Activated effector memory CD4-positive, alpha-beta T cell treated with Interleukin-2 at 50 U/mL for 16 hours (primary cell): Measurements from ENCODE around the gene CLCN4.

Source experiments
- DNase-seq: peaks from one replicate; pipeline ENCODE4 v3.0.0-alpha.2; 2020

Gene CLCN4

DNA sequence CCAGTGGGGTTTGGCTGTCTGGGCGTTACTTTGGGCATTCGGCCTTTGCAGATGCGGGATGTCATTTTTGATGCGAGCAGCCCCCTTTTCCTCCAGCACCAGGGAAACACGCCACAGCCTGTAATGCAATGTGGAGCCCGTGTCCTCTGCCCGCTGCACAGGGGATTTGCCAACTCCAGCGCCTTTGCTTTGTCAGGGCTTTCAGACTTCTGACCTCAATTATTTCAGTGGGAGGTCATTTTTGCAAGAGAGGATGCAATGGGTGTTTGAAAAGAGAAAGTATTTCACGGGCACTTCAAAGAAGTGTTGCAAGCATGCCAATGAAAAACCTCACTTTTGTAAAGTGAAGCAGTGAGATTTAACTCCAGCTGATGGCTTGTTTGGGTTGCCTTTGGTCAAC is 11.5 kb downstream of the CLCN4 start:
- DNase-seq = no peak

DNA sequence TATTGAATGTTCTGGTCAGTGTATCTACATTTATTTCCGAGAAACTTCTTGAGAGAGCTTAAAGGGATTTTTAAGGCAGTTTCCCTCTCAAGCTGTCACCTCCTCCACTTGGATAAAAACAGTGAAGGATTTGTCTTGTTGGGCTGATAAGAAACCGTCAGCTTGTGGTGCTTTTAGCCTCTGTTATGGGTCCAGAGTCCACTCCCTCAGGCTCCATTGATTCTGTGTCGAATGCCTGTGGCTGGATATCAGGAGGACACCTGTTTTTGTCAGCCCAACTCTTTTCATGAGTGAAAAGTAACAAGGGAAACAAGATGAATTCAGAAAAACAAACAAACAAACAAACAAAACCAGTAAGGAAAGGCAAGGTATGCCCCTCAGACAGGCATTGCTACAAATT is 12.4 kb downstream of the CLCN4 start:
- DNase-seq = no peak

DNA sequence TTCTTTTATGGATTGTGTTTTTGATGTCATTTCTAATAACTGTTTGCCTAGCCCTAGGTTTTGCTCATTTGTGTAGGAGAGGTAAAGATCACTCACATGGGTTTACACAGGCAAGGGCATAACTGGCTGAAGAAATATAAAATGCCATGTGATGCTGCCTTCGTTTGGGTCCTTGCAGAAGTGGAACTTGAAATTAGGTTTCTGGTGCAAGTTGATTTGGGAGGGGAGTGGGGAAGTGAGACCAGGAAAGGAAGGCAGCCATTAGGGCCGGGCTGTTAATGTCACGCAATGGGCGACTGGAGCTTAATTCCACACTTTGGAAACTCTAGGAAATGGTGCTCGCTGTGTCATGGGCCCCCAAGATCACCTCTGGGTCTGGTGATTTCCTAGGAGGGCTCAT is 14.5 kb downstream of the CLCN4 start:
- DNase-seq = no peak

DNA sequence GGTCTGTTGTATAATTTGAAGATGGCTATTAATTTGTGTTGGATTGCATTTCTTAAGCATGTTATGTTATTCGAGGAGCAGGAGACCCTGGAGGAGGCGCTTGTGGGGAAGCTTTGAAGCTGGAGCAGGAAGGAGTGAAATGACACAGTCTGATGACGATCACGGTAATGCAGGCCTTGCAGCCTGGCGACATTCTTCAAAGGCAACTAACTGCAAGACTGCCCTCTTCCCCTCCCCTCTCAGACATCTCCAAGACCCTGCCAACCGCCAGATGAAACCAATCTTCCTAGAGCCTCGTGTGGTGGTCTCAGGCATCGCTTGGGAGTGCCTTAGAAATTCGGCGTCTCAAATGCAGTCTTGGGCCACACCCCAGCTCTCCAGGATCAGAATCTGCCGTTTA is 16.1 kb downstream of the CLCN4 start:
- DNase-seq = no peak

DNA sequence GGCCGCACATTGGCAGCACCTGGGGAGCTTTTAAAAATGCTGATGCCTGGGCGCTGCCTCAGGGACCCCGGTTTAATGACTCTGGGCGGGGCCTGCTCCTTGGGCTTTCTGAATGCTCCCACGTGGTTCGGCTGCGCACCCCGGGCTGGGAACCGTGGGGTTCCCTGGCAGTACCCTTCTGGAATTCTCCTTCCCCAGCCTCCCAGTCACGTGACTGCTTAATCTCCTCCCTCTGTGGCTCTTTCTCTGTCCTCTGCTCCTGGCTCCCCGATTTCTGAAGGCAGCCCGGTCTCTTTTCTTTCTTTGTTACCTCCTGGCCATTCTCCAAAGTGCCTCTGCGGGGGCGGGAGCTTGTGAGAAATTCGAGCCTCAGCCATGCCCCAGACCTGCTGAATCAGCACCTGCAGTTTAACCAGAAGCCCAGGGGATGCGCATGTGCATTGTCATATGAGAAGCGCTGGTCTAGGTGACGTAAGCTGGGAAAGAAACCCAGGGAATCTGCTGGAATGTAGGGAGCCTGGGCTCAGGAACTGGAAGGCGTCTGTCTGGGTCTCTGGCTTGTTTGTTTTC is 16.6 kb downstream of the CLCN4 start:
- no peak for DNase-seq

DNA sequence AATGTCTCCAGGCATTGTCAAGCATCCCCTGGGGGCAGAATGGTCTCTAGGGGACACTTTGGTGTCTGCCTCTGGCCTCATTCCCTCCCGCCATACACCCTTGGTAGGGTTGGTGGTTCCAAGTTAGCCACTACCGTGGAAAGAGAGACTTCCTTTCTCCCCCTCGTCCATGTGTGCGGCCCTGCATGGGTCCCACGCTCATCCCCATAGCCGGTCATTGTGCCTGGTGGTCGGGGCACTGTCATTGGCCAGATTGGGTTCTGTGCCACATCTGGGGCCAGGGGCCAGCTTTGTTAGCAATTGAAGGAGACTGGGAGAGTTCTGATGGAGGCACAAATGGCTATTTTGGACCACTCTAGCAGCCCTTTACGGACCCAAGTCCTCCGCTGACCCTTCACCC is 17.3 kb downstream of the CLCN4 start:
- no peak for DNase-seq

DNA sequence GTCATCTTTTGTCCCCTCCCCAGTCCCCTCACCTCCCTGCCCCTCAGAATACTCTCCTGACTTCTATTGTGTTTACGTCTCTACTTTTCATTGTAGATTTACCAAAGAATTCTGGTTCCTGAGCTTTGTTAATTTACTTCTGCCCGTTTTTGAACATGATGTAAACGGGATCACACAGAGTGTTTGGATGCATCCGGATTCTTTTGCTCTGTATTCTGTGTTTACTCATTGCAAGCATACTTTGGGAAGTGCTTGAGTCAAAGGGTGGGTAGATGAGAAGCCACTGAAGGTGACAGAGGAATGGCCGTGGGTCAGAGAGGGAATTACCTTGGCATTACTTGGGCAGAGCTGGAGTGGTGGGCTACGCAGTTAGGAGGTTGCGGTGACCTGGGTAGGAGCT is 18.0 kb downstream of the CLCN4 start:
- DNase-seq = no peak

DNA sequence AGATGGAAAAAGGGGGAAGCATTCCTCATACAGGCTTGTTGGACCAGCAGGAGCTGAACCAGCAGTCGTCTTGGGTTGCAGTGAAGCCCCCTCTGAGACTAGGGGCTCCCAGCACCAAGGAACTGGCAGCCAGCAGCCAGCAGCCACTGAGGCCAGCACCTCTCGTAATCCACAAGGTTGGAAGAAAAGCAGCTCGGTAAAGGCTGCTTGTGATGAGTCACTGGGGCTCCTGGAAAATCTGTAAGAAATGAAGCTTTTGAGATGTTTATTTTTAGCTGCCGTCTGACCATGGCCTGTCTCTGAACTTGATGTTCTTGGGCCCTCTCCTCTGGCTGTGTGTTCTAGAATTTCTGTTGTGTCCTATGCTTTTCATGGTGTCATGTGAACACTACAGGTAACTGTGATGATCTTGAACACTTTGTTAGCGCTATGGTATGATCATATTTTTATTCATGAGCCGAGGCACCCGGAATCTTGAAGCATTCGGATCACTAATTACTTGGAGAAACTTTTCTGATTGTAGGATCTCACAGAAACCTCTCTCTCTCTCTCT is 18.6 kb downstream of the CLCN4 start:
- DNase-seq = no peak

DNA sequence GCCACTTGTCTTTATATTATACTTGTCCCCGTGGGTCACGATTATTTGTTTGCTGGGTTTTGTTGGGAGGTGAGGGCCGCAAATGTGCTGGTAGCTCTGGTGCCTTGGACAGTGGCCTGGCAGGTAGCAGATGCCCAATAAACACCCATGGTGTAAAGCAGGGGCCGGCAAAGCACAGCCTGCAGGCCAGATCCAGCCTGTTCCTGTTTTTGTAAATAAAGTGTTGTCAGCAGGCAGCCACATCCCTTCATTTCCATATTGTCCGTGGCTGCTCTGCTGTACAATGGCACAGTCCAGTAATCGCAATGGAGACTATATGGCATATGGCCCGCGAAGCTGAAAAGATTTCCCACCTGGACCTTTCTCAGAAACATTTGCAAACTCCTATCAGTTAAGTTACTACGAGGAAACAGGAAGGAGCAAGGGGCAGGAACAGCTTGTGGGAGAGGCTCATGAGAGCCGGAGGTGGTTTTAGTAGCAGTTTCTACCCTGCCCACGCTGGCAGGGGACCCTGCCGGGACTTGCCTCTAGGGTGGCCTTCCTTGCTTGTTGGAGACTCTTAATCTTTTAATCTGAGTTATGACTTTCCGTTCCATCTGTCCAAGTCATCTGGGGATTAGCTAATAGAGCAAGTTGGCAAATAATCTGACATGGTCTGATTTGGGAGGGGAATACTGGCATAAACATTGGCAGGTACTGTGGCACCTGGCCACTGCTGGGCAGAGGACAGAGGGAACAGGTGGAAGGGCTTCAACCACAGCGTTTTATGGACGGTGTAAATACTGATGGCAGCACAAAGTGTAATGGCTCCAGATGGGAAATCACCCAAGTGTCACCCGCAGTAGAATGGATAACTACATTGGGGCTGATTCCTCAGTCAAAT is 19.6 kb downstream of the CLCN4 start:
- no peak for DNase-seq

DNA sequence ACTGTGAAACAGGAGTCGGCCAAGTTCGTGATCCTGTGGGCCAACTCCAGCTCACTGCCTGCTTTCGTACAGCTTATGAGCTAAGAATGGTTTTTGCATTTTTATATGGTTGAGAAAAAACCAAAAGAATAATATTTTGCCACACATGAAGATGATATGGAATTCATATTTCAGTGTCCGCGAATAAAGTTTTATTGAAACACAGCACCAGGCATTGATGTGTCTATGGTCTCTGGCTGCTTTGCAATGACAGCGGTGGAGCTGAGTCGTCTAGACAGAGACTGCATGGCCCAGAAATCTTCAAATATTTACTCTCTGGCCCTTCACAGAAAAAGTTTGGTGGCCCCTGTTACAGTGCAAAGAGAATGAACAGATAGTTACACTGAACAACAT is 20.2 kb downstream of the CLCN4 start:
- DNase-seq = no peak

DNA sequence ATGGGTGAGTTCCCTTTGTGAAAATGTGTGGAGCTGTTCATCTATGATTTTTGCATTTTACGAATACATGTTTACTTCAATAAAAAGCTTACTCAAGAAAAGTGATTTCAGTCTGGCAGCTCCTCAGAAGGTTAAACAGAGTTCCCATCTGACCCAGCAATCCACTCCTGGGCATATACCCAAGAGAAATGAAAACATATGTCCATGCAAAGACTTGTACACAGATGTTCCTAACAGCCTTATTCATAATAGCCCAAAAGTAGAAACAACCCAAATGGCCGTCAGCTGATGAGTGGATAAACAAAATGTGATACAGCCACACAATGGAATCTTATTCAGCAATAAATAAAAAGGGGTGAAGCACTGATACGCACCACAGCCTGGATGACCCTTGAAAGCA is 20.8 kb downstream of the CLCN4 start:
- no peak for DNase-seq

DNA sequence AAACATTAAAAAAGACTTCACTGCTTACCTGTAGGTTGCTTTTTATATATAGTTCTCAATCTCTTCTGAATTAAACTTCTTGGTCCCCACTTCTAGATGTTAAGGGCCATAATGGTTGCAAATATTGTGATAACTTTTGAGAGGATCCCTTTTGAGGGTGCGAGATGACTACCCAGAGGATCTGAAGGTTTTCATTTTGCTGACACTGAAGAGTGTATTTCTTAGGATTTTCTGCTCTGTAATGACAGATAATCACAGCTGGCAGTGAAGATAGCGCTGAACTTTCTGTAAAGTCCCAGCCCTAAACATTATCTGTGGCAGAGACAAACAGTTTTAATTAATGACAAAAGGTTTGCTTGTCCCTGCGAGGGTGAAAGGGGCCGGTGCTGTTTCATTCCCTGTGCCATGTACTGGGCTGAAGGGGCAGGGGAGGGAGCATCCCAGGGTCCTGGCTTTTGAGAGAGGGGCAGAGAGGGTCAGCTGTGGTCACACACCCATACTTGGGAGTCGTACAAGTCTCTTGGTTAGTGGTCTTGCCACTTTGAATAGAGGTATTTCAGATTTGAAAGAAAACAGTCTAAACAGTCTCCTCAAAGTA is 22.2 kb downstream of the CLCN4 start:
- DNase-seq = no peak

DNA sequence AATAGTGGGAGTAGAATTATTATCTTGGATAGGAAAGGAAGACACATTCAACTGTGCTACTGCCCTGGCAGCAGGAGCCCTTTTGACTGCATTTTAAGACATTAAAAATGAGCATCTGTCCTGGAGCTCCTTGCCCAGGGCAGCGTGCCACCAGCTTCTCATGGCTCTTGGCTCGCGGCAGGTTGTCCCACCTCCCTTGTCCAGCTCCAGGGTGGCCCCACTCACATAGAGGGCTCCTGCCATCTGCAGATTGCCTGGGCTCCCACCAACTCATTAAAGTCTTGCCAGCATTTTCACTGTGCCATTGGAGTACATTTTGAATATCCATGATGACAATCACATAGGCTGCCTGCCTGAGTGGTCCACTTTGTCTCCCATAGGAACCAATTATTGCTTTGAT is 27.0 kb downstream of the CLCN4 start:
- DNase-seq = no peak

DNA sequence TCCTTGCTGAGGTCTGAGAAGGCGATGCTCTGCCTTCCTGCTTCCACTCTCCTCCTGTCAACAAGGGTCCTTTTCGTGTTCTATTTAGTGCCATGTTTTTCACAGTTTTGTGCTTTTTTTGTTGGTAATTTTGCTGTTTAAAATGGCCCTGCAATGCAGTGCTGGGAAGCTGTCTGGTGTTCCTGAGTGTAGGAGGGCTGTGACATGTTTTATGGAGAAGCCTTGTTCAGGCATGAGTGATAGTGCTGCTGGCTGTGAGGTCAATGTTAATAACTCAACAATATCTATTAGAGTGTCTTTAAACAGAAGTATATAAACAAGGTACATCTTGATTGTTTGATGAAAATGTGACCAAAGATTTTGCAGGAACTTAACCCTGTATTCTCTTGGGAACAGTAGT is 27.6 kb downstream of the CLCN4 start:
- DNase-seq = no peak

DNA sequence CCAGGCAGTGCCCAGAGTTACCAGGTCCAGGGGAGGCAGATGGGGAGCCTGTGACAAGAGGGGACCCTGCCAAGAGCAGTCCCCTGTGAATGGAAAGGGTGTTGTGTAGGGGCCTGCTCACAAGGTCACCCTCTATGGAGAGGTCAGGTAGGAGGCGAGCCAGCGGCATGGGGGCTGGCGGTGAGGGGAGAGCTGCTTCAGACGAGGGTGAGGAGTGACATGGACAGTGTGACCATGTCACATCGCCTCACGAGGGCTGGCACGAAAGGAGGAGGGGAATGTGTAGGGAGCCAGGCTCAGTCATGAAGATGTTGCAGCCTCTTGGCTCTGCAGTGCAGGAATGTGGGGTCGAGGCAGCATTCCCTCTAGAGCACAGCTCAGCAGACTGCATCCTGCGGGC is 29.6 kb downstream of the CLCN4 start:
- no peak for DNase-seq

DNA sequence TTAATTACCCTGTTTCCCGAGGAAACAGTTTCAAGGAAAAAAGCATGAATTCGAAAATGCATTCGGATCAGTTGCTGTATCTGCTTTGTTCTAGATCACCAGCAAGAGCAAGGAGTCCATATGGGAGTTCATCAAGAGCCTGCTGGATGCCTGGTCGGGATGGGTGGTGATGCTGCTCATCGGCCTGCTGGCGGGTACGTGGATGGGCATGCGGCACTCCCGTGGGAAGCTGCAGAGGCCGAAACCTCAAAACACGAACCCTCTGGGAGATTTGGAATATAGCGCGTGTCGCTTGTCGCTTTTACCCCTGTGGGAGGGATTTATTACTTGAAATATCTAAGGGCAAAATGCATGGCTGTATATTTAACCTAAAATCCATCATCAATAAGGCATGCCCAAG is 30.6 kb downstream of the CLCN4 start:
- no peak for DNase-seq

DNA sequence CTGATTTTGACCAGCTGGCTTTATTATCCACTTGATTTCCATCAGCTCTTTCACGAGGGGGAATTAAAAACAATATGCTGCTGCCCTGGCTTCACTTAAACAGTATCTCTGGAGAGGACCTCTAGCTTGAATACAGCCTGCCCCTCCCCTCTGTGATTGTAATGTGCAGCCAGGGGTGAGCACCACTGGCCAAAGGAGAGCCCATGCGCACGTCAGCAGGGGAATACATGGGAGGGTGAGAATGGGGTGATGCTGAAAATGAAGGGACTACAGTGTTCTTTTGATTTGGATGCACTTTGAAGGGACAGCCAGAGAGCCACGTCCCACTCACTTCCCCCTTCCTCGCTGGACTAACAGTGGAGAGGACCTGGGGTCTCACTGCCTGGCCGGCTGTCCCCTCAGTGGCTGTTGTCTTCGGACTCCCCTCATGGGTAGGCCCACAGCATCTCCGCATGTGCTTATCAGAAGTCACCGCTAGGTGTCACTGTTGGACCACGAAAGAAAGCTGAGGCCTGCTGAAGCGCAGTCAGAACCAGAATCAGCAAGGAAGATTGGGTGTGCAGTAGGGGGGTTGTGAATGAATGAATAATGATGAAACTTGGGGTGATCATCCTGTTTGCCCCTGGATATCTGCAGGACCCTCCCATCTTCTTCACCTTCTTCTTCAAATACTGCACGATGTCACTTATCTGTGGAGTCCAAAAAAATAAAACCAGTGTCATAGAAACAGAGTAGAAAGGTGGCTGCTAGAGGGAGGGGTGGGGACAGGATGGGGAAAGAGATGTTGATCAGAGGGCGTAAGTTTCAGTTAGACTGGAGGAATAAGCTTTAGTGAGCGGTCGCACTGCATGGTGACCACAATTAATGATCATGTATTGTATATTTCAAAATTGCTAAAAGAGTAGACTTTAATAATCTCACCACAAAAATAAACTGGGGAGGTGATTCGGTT is 32.8 kb downstream of the CLCN4 start:
- peak; percentile 40 for DNase-seq

DNA sequence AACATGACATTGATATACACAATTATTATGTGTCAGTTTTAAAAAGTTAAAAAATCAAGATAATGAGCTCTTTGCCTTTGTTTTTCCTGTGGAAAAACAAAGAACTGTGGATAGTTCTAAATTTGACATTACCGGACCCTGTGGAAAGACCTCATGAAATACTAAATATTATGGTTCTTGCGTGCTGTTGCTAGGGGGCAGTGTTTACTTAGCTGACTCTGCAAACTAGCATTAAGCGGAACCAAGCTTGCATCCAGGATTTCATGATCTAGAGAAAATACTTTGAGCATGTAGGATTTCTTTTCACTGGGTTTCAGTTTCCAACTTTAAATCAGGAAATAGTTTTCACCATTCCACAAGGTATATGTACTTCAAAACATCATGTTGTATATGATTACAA is 33.6 kb downstream of the CLCN4 start:
- no peak for DNase-seq

DNA sequence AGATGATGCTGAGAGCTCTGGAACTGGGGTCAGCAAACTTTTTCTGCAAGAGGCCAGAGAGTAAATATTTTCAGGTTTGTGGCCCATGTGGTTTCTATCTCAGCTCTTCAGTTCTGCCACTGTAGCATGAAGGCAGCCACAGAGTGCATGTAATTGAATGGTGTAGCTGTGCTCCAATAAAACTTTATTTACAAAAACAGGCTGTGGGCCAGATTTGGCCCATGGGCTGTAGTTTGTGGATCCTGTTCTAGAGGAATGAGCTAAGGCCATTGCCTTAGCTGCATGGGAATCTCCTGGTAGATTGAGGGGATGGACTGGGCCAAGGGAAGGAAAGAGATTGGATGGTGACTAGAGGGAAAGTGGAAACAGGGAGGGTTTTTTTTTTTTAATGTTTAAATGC is 36.8 kb downstream of the CLCN4 start:
- no peak for DNase-seq

DNA sequence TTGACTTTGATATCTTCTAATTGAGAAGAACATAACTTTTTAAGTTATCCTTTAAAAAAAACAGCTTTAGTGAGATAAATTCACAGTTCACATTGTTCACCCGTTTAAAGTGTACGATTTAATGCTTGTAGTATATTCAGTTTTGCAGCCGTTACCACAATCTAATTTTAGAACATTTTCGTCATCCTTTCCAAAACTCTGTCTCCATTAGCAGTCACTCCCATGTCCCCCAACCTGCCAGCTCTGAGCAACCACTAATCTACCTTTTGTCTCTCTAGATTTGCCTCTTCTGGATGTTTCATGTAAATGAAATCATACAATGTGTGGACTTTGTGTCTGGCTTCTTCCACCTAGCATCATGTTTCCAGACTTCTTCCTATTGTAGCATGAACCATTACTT is 38.6 kb downstream of the CLCN4 start:
- DNase-seq = no peak

DNA sequence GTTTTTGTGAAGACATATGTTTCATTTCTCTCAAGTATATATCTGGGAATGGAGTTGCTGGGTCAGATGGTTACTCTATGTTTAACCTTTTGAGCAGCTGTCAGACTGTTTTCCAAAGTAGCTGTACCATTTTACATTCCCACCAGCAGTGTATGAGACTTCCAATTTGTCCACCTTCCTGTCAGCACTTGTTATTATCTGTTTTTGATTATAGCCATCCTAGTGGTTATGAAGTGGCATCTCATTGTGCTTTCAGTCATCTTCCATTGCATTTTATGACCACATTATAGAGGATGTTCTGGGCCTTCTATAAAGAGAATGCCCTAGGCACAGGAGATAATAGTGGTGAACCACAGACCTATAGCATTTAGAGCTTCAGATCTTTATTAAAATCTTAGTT is 39.2 kb downstream of the CLCN4 start:
- DNase-seq = no peak

DNA sequence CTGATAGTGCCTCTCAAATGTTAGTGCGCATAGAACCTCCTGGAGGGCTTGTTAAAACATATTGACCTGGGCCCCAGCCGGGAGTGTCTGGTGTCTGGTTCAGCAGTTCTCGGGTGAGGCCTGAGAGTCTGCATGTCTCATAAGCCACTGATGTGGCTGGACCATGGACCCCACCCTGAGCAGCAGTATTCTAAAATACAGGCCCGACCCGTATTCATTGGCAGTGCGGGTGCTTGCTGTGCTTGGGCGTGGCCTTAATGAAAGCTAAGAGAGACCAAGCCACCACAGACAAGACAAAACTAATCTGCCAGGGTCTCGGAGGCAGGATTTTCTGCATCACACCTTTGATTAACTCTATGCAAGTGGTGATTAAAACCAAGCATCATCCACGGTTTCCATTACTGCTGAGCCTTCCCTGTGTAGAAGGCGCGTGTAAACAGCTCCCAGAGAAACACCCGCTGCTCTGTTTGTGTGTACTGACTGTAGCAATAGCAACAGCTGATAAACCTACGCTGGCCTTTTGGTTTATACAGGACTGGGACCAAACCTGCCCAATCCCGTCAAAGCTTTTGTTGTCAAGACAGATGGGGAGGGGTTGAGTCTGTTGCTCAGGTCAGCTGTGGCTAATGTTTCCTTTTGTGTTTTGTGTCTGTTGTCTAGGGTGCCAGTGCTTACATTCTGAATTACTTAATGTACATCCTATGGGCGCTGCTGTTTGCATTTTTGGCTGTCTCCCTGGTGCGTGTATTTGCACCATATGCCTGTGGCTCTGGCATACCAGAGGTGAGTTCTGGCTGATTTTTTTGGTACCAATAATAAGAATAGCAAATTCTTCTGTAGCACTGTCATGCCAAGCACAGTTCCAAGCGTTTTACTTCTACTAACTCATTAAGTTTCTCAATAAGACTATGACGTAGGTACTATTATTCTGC is 40.8 kb downstream of the CLCN4 start:
- no peak for DNase-seq
